ENCODE measurements around the gene LINC00237. TPM values are rescaled to one million over a fixed set of nuclear protein-coding genes. Genes with fewer than 3 reads are reported as not detected.

LINC00237 gene
- total and polyA plus RNA-seq, 2 donors (not counting 1 experiment from before 2014, with no cell fraction given) = 0.07 TPM; not detected in 1

GRCh38 chr20:21137078-21137477, 30.9 kb upstream of the LINC00237 start:
- Mint-ChIP-seq H3K4me1 (no peaks in the 10 kb centered on the region), H3K9me3 (ENCODE audit: insufficient read depth) (no peaks in the 10 kb centered on the region), H3K27ac (no peak overlapping the region), H3K4me3 (no peak overlapping the region), H3K27me3 (no peaks in the 10 kb centered on the region)
- ChIA-PET CTCF (no interaction called here), POLR2A (no interaction called here)
- Histone ChIP-seq H3K4me3 (ENCODE audit: control extremely low read depth in 1 of 5, extremely low read depth in 1 of 5, insufficient read depth in 1 of 5, low read depth in 2 of 5, low read length in 4 of 5) (no peak overlapping the region), H3K79me2 (ENCODE audit: control insufficient read depth, insufficient read depth, low read length) (no peaks in the 10 kb centered on the region), H3K27me3 (replicated peaks in 1 of 4; ENCODE audit: control extremely low read depth in 1 of 4, control insufficient read depth in 3 of 4, insufficient read depth in 4 of 4, low read length in 3 of 4) (no peaks in the 10 kb centered on the region), H3K9me3 (ENCODE audit: control extremely low read depth in 1 of 3, control insufficient read depth in 2 of 3, insufficient read depth in 1 of 3, low read length in 2 of 3) (no peaks in the 10 kb centered on the region), H4K20me1 (ENCODE audit: control insufficient read depth, insufficient read depth, low read length, poor library complexity, severe bottlenecking) (no peaks in the 10 kb centered on the region), H3K9ac (ENCODE audit: low read length) (no peak overlapping the region), H3K27ac (ENCODE audit: low read length in 2 of 2) (no peak overlapping the region), H3K4me1 (ENCODE audit: control insufficient read depth in 2 of 2, insufficient read depth in 2 of 2, low read length in 2 of 2) (no peaks in the 10 kb centered on the region), H2AFZ (ENCODE audit: insufficient read depth, low read depth, low read length, poor library complexity, severe bottlenecking) (no peak overlapping the region), H3K4me2 (replicated peaks; ENCODE audit: low read depth, low read length, poor library complexity, severe bottlenecking) (no peak overlapping the region), H3K36me3 (replicated peaks in 1 of 2; ENCODE audit: control extremely low read depth in 1 of 2, control insufficient read depth in 1 of 2, extremely low read depth in 1 of 2, insufficient read depth in 2 of 2, low read length in 1 of 2) (peaks cover 0 to 30% of the 10 kb centered on the region in 2 experiments)
- intact Hi-C loops (cut with micrococcal nuclease) = no loop called here
- no peak for TF ChIP-seq CTCF (IDR thresholded peaks at IDR 0.05)
- TF ChIP-seq EZH2 (IDR thresholded peaks at IDR 0.05; ENCODE audit: borderline replicate concordance, insufficient read depth, low read depth, low read length, poor library complexity, severe bottlenecking) = no peak
- ATAC-seq (ENCODE audit: low read depth) (no peak), DNase-seq (no peak)
- 100% methylated on average over 1 of the region's 1 CpG for WGBS (ENCODE audit: insufficient coverage)

DNA sequence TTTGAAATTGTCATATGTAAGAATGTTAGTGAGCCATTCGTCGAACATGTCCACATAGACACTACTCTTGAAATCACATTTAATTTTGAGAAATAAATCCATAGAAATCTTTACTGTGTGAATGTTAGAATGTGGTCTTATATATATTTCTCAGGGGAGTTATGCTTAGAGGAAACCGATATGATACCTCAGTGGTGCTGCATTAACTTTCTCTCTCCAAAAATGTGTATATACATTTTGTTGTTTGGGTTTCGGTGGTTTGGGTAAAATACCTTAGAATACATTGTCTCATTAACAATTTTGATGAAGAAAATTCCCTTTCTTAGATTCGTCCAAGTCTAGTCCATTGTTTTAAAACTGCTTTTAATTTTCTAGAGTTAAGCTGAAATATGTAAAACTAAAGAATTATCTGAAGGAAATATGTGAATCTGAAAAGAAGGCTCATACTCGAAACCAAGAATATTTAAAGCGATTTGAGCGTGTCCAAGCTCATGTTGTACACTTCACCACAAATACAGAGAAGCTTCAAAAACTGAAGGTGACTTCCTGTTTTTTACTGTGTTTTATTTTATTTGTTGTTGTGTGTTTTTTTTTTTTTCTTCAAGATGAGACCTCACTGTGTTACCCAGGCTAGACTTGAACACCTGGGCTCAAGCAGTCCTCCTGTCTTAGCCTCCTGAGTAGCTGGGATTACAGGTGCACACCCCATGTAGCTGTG, 30.0 kb upstream of the LINC00237 start:
- no peaks in the 10 kb centered on the region for H3K27me3 Mint-ChIP-seq
- intact Hi-C loops (cut with micrococcal nuclease) = no loop called here
- POLR2A ChIA-PET = no interaction called here
- H3K27ac Mint-ChIP-seq = no peak overlapping the region
- H3K27ac ChIP-seq (ENCODE audit: low read length in 2 of 2) = no peak overlapping the region
- no peaks in the 10 kb centered on the region for H3K4me1 ChIP-seq (ENCODE audit: control insufficient read depth in 2 of 2, insufficient read depth in 2 of 2, low read length in 2 of 2)
- H3K4me1 Mint-ChIP-seq = no peaks in the 10 kb centered on the region
- DNase-seq (no peak), ATAC-seq (ENCODE audit: low read depth) (no peak)
- H3K4me3 Mint-ChIP-seq = no peak overlapping the region
- H4K20me1 ChIP-seq (ENCODE audit: control insufficient read depth, insufficient read depth, low read length, poor library complexity, severe bottlenecking) = no peaks in the 10 kb centered on the region
- H3K4me2 ChIP-seq (replicated peaks; ENCODE audit: low read depth, low read length, poor library complexity, severe bottlenecking) = no peak overlapping the region
- no peak overlapping the region for H2AFZ ChIP-seq (ENCODE audit: insufficient read depth, low read depth, low read length, poor library complexity, severe bottlenecking)
- H3K9me3 Mint-ChIP-seq (ENCODE audit: insufficient read depth) = no peaks in the 10 kb centered on the region
- no peak overlapping the region for H3K9ac ChIP-seq (ENCODE audit: low read length)
- peaks cover 0 to 28% of the 10 kb centered on the region in 2 experiments for H3K36me3 ChIP-seq (replicated peaks in 1 of 2; ENCODE audit: control extremely low read depth in 1 of 2, control insufficient read depth in 1 of 2, extremely low read depth in 1 of 2, insufficient read depth in 2 of 2, low read length in 1 of 2)
- no peaks in the 10 kb centered on the region for H3K9me3 ChIP-seq (ENCODE audit: control extremely low read depth in 1 of 3, control insufficient read depth in 2 of 3, insufficient read depth in 1 of 3, low read length in 2 of 3)
- TF ChIP-seq CTCF (IDR thresholded peaks at IDR 0.05) (no peak), EZH2 (IDR thresholded peaks at IDR 0.05; ENCODE audit: borderline replicate concordance, insufficient read depth, low read depth, low read length, poor library complexity, severe bottlenecking) (no peak)
- H3K79me2 ChIP-seq (ENCODE audit: control insufficient read depth, insufficient read depth, low read length) = no peaks in the 10 kb centered on the region
- no peak overlapping the region for H3K4me3 ChIP-seq (ENCODE audit: control extremely low read depth in 1 of 5, extremely low read depth in 1 of 5, insufficient read depth in 1 of 5, low read depth in 2 of 5, low read length in 4 of 5)
- no CpG with 5 or more reads among the region's 8 CpGs for WGBS (ENCODE audit: insufficient coverage)
- H3K27me3 ChIP-seq (replicated peaks in 1 of 4; ENCODE audit: control extremely low read depth in 1 of 4, control insufficient read depth in 3 of 4, insufficient read depth in 4 of 4, low read length in 3 of 4) = no peaks in the 10 kb centered on the region
- CTCF ChIA-PET = interaction anchor here (0.6 kb wide), 1 partner anchor 276 kb away, joined by 3 read pairs; no protein-coding TSS in a partner anchor

All from B cell (primary cell).